Panc1 (cell line): Measurements from ENCODE around the gene BUD31. TPM values are rescaled to one million over a fixed set of nuclear protein-coding genes. Genes with fewer than 3 reads are reported as not detected.
A peak's percentile ranks its signal among the peaks of the same experiment; 100 is the strongest.

Experiments
- ATAC-seq: fragments of 200-7000 bp; cut with Tn5 transposase; 2 replicates; pipeline ENCODE4 v1.9.1; 2020; ENCODE audit warnings: mild to moderate bottlenecking, moderate library complexity
- BruUV-seq: library from RNA; stranded (reverse); fragments of 400-500 nt; replicated peaks from 2 replicates; lab custom pipeline; 2021; lab: Mats Ljungman, UMichigan
- CTCF ChIA-PET: fragments of 300-600 bp; sonication (Branson Sonifier 250); formaldehyde crosslinking; loops from one replicate; lab custom pipeline; 2022; ENCODE audit warnings: antibody characterized with exemption; lab: Charles Lee
- POLR2A ChIA-PET: fragments of 300-600 bp; sonication (Branson Sonifier 250); formaldehyde crosslinking; loops from one replicate; lab custom pipeline; 2022; ENCODE audit warnings: antibody characterized with exemption; lab: Charles Lee
- DNase-seq: peaks from one replicate; pipeline ENCODE4 v3.0.0-alpha.2; 2010; ENCODE audit warnings: low read depth, low spot score
- H3K27ac ChIP-seq: 2 replicates; pipeline ENCODE4 v1.5.1; 2011; ENCODE audit warnings: mild to moderate bottlenecking, low read length, inconsistent platforms
- H3K27me3 ChIP-seq: fragments of 200-500 bp; sonication (Bioruptor generic); 2 replicates; pipeline ENCODE4 v1.6.0; 2014; ENCODE audit warnings: low read length, inconsistent platforms; ENCODE audit not compliant: control insufficient read depth, insufficient read depth
- H3K36me3 ChIP-seq: fragments of 200-500 bp; sonication (Bioruptor generic); 2 replicates; pipeline ENCODE4 v1.5.1; 2014; ENCODE audit warnings: inconsistent platforms, mild to moderate bottlenecking, low read length, moderate library complexity; ENCODE audit not compliant: control insufficient read depth, insufficient read depth
- H3K4me1 ChIP-seq: 2 replicates; pipeline ENCODE4 v1.5.1; 2011; ENCODE audit warnings: inconsistent platforms, mild to moderate bottlenecking, low read length, moderate library complexity; ENCODE audit not compliant: control insufficient read depth, insufficient read depth
- H3K4me3 ChIP-seq, 2 experiments: 2 replicates each; pipeline ENCODE4 v1.5.1; 2011 to 2012; ENCODE audit warnings: low read depth in 2 of 2, low read length in 2 of 2, mild to moderate bottlenecking in 2 of 2, inconsistent platforms in 1 of 2, moderate library complexity in 1 of 2
- H3K9me3 ChIP-seq: fragments of 200-500 bp; sonication (Bioruptor generic); 2 replicates; pipeline ENCODE4 v1.5.1; 2014; ENCODE audit warnings: low read depth, mild to moderate bottlenecking, inconsistent platforms, low read length, moderate library complexity; ENCODE audit not compliant: control insufficient read depth, insufficient read depth
- CTCF ChIP-seq: fragments of 450-650 bp; IDR thresholded peaks from 2 replicates; pipeline ENCODE4 v1.5.1; 2017; ENCODE audit warnings: mild to moderate bottlenecking
- POLR2AphosphoS5 ChIP-seq: IDR thresholded peaks from 2 replicates; pipeline ENCODE4 v1.6.1; 2012; ENCODE audit warnings: mild to moderate bottlenecking, low read depth, low read length, moderate library complexity
- REST ChIP-seq, 2 experiments: IDR thresholded peaks; 2 replicates each; pipeline ENCODE4 v1.6.1; 2011 to 2012; ENCODE audit warnings: low read depth in 2 of 2, control low read depth in 1 of 2, low read length in 1 of 2, mild to moderate bottlenecking in 1 of 2, moderate library complexity in 1 of 2; ENCODE audit not compliant: insufficient read depth in 1 of 2
- SIN3A ChIP-seq: IDR thresholded peaks from 2 replicates; pipeline ENCODE4 v1.6.1; 2012; ENCODE audit warnings: low read depth, mild to moderate bottlenecking, low read length, moderate library complexity, borderline replicate concordance; ENCODE audit not compliant: insufficient read depth
- TCF7L2 ChIP-seq: IDR thresholded peaks from 2 replicates; pipeline ENCODE4 v1.6.1; 2011; ENCODE audit warnings: mild to moderate bottlenecking, low read depth, low read length, inconsistent platforms
- in situ Hi-C: cut with HindIII; loops from 2 replicates; pipeline ENCODE4 v1.10.0; 2016; ENCODE audit warnings: low sequenced_read_pairs, low pct_unique_long_range_greater_than_20kb
- intact Hi-C: fragments of 100-400 bp; cut with micrococcal nuclease; formaldehyde crosslinking; loops from one replicate; pipeline ENCODE4 v1.10.0; 2022; ENCODE audit not compliant: unreplicated experiment
- total RNA-seq: library from RNA; stranded (reverse); gene quantifications from one replicate; pipeline ENCODE4 v1.2.1, GENCODE V29; 2021; ENCODE audit not compliant: unreplicated experiment

BUD31 gene
- total RNA-seq, 1 experiment from 2014 or later, result 179 TPM

- intact Hi-C loops (no loop called here), in situ Hi-C loops (no loop called here)
- ChIA-PET CTCF (no interaction called here), POLR2A (no interaction called here)
- no peak overlapping the region for H3K4me3 ChIP-seq
- BruUV-seq, result no TSS peak
- ATAC-seq, result peak; percentile 31
- no peak for DNase-seq
- no peak for TF ChIP-seq REST (IDR thresholded peaks at IDR 0.05; ENCODE audit: insufficient read depth in 1 of 2, low read depth in 2 of 2, low read length in 1 of 2)
- TF ChIP-seq CTCF, result no peak
- no peak for TF ChIP-seq SIN3A
- TF ChIP-seq POLR2AphosphoS5, result peak; percentile 75
- no peak for TF ChIP-seq TCF7L2
- peaks cover 6% of the 10 kb centered on the region; the same call in 1 of the 2 replicates for H3K36me3 ChIP-seq
- H3K27ac ChIP-seq, result peak overlapping the region; percentile 78
- H3K4me1 ChIP-seq, result peaks cover 56% of the 10 kb centered on the region
- H3K9me3 ChIP-seq, result no peaks in the 10 kb centered on the region
- no peaks in the 10 kb centered on the region for H3K27me3 ChIP-seq
These were observed 11.3 kb upstream of the BUD31 start for GRCh38 chr7:99397297-99397983.

GRCh38 chr7:99398891-99399445 lies 9.8 kb upstream of the BUD31 start:
- in situ Hi-C loops, result no loop called here
- intact Hi-C loops, result no loop called here
- Histone ChIP-seq H3K36me3 (peaks cover 12% of the 10 kb centered on the region), H3K9me3 (no peaks in the 10 kb centered on the region), H3K27ac (no peak overlapping the region), H3K4me1 (peaks cover 43% of the 10 kb centered on the region), H3K4me3 (no peak overlapping the region), H3K27me3 (no peaks in the 10 kb centered on the region)
- no TSS peak for BruUV-seq
- CTCF ChIA-PET, result interaction anchor here (0.9 kb wide), 1 partner anchor 39 kb away, joined by 3 read pairs; no protein-coding TSS in a partner anchor
- TF ChIP-seq REST (IDR thresholded peaks at IDR 0.05; ENCODE audit: insufficient read depth in 1 of 2, low read depth in 2 of 2, low read length in 1 of 2) (no peak), POLR2AphosphoS5 (0 out of 2 replicates have a peak, but pooled peaks have one; percentile 48)
- POLR2A ChIA-PET, result interaction anchor here (0.7 to 1.7 kb wide), 2 partner anchors 10 to 24 kb away, joined by 3 to 5 read pairs; partner anchors contain the start of genes BUD31 and PDAP1
- ATAC-seq (0 out of 2 replicates have a peak, but pooled peaks have one; percentile 2), DNase-seq (no peak)
